HG02938 (cell line): ENCODE measurements around the gene B9D2.

Experiments
- ATAC-seq: cut with Tn5 transposase; IDR thresholded peaks from one replicate; pipeline ENCODE4 v1.9.1; 2021; ENCODE audit warnings: mild to moderate bottlenecking, moderate library complexity; ENCODE audit not compliant: unreplicated experiment

The B9D2 gene

GRCh38 chr19:41328842-41329225 lies 35.1 kb downstream of the B9D2 start:
- no peak for ATAC-seq

- ATAC-seq, result peak; percentile 16
Measured at GRCh38 chr19:41328157-41328841, 35.6 kb downstream of the B9D2 start.

DNA sequence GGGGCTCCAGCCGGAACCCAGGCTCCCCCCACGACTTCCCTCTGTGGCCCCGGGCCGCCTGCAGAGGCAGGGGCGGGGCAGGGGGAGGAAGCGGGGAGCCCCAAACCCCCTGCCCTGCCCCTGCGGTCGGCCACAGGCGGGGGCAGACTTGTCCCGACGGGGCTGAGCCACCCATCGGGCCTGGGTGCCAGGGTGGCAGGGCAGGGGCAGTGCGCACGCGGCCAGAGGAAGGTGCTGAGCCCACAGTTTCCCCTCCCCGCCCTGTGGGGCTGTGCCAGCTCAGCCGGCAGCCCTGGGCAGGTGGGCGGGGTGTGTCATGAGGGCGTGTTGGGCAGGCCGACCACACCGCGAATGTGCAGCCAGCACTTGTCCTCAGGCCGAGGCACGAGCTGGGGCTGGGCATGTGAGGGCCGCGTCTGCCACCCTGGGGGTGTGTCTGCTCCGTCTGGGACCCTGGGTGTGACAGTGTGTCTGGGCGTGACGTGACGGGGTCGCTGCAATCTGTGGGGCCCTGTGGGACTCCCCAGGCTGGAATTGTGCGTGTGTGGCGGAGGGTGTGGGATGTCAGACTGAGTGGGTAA lies 36.3 kb downstream of the B9D2 start:
- peak; percentile 40 for ATAC-seq

DNA sequence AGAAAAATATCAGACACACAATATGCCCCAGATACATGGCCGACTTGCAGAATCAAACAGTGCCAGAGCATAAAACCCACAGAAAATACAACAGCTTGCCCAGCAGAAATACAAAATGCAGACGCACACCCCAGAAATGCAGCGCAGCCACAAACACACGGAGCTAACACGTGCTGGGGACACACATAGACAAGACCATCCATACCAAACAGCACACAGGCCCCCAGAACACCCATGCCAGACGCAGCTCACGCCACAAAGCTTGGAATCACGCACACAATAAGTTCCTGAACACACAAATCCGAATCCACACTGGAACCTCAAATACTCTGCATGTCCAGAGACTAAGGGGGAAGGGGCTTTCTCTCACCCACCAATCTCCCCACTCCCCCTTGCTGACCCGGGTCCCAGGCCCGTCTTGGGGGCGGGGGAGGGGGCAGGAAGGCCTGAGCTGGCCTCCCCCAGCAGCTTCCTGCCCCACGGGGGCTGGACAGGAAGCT lies 36.8 kb downstream of the B9D2 start:
- peak; percentile 17 for ATAC-seq

GRCh38 chr19:41325947-41326706 lies 37.8 kb downstream of the B9D2 start:
- no peak for ATAC-seq

- ATAC-seq, result no peak
Measured at GRCh38 chr19:41325640-41325946, 38.4 kb downstream of the B9D2 start.

- no peak for ATAC-seq
Measured at GRCh38 chr19:41324921-41325639, 38.9 kb downstream of the B9D2 start.

DNA sequence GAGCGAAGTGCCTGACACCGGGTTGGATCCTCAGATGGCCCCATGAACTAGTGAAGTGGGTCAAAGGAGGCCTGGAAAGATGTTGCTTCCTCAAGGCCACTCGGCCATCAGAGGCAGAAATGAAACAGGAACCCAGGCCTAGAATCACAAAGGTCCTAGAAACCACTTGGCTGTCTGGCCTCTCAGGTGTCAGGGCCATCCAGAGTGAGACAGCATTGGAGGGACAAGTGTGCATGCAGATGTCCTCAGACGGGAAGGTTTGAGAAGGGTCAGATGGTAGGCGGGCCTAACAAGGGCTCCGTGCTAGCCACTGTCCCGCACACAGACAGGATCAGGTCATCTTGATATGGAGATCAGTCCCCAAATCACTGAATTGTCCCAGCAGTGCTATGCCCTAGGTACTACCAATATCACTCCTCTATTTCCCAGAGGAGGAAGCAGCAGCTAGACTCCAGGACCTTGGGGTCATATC lies 39.7 kb downstream of the B9D2 start:
- no peak for ATAC-seq

- ATAC-seq, result no peak
Measured at GRCh38 chr19:41323430-41324125, 40.4 kb downstream of the B9D2 start.

DNA sequence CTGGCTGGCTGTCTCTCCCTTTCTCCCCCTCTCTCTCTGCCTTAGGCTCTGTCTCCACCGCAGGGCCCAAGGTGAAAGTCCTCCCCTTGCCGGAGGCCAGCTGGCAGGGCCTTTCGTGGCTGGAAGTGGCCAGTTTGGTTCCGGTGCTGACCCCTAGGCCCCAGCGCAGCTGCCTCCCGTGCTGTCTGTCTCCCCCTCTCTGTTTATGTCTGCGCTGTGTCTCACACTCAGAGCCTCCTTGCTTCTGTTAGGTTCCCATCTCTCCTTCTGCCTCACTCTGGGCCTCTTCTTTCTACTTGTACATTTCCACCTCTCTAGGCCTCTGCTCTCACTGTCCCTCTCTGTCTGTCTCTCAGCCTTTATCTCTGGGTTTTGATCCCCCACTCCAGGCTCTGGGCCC lies 40.9 kb downstream of the B9D2 start:
- no peak for ATAC-seq

- ATAC-seq, result no peak
Measured at GRCh38 chr19:41322451-41322850, 41.5 kb downstream of the B9D2 start.

DNA sequence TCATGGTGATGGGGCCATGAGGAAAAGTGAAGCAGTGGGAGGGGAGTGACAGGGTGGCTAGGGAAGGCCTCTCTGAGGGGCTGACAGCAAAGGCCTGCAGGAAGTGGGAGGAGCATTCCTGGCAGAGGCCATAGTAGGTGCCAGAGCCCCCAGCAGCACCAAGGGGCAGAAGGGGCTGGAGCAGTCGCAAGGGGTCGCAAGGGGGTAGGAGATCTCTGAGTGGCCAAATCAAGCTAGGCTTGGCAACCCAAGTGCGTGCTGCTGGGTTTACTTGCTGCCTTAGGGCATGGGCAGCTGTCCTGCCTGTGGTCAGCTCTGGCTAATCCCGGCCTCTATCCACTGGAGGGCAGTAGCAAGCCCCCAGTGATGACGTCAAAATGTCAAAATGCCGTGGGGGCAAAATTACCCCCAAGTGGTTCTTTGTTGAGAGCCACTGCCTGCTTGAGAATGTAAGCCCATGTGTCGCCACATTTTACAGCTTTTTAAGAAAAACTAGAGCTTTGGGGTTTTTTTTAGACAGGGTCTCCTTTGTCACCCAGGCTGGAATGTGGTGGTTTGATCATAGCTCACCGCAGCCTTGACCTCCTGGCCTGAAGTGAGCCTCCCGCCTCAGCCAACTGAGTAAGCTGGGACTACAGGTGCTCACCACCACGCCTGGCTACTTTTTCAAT lies 42.2 kb downstream of the B9D2 start:
- no peak for ATAC-seq

GRCh38 chr19:41321204-41321599 lies 42.7 kb downstream of the B9D2 start:
- ATAC-seq, result no peak

- ATAC-seq, result no peak
Measured at GRCh38 chr19:41320568-41320967, 43.4 kb downstream of the B9D2 start.

GRCh38 chr19:41320185-41320518 lies 43.8 kb downstream of the B9D2 start:
- no peak for ATAC-seq

- ATAC-seq, result no peak
Measured at GRCh38 chr19:41319500-41320184, 44.3 kb downstream of the B9D2 start.

DNA sequence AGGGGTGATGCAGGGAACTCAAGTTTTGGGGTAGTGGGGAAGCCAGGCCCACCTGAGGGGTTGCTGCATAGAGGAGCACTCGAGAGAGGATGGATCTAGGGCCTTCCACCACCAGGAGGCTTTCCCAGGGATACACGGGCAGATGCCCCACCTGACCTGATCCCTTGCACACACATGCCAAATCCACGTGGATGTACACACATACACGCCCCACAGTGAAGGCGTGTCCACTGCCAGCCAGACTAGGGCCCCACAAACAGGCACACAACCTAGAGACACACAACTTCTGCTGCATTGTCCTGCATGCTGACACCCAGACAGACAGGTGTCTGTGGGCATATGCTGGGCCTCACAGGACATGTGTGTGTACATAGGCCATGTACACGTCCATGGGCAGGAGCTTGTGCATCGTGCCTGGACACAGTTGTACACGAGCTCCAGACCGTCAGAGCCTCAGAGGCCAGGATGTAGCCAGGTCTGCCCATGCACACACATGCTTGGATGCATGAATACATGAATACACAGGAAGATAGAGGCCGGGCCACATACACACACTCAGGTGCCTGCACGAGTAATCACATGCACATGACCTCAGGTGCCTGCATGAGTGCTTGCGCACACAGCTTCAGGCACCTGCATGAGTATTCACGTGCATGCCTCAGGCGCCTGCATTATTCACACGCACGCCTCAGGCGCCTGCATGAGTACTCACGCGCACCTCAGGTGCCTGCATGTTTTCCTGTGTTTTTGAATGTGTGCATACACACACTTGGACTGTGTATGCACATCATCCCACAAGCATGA lies 45.1 kb downstream of the B9D2 start:
- ATAC-seq, result no peak

DNA sequence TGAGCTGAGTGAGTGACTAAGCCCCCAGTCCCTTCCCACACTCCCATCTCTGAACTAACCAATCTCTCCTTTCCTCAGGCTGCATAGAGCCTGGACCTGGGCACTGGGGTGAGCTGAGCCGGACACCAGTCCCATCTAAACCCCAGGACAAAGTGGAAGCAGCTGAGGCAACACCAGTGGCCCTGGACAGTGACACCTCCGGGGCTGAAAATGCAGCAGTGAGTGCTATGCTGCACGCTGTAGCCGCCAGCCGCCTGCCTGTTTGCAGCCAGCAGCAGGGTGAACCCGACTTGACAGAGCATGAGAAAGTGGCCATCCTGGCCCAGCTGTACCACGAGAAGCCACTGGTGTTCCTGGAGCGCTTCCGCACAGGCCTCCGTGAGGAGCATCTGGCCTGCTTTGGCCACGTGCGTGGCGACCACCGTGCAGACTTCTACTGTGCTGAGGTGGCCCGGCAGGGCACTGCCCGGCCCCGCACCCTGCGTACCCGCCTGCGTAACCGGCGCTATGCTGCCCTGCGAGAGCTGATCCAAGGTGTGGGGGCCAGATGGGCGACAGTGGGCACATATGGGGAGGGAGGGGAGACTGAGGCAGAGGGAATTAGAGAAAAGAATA lies 47.5 kb downstream of the B9D2 start:
- no peak for ATAC-seq

GRCh38 chr19:41311613-41312012 lies 52.3 kb downstream of the B9D2 start:
- no peak for ATAC-seq
